ENCODE measurements around the gene TEX9.
"Not testable (repeated sequence)": the region's sequence is repeated elsewhere in the genome, so short reads cannot be mapped to it uniquely, and the experiment has no call there.

The TEX9 gene

GRCh38 chr15:56365075-56365711 lies at the start of gene TEX9:
Gene TEX9 (plus strand): TSS chr15:56365426. CDS start chr15:56365451, 25 bp downstream.
- H3K4me3 ChIP-seq (ENCODE audit: low read length), result peak within 1 kb of the TSS; percentile 65
- DNase-seq (ENCODE audit: low read depth), result peak; percentile 58
- TF ChIP-seq, protein P1, sequence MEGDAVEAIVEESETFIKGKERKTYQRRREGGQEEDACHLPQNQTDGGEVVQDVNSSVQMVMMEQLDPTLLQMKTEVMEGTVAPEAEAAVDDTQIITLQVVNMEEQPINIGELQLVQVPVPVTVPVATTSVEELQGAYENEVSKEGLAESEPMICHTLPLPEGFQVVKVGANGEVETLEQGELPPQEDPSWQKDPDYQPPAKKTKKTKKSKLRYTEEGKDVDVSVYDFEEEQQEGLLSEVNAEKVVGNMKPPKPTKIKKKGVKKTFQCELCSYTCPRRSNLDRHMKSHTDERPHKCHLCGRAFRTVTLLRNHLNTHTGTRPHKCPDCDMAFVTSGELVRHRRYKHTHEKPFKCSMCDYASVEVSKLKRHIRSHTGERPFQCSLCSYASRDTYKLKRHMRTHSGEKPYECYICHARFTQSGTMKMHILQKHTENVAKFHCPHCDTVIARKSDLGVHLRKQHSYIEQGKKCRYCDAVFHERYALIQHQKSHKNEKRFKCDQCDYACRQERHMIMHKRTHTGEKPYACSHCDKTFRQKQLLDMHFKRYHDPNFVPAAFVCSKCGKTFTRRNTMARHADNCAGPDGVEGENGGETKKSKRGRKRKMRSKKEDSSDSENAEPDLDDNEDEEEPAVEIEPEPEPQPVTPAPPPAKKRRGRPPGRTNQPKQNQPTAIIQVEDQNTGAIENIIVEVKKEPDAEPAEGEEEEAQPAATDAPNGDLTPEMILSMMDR (conservative IDR thresholded peaks at IDR 0.05; ENCODE audit: low read depth, low read length), result no peak

- not testable (repeated sequence) for H3K4me3 ChIP-seq (ENCODE audit: low read length)
Measured at GRCh38 chr15:56316561-56316960, 48.7 kb upstream of the TEX9 start.

GRCh38 chr15:56320316-56320715 lies 44.9 kb upstream of the TEX9 start:
- no peak for DNase-seq (ENCODE audit: low read depth)
- TF ChIP-seq, protein P1 (conservative IDR thresholded peaks at IDR 0.05; ENCODE audit: low read depth, low read length), result no peak
- no peak overlapping the region for H3K4me3 ChIP-seq (ENCODE audit: low read length)

More at GRCh38 chr15:56316561-56316960, 48.7 kb upstream of the TEX9 start:
- not testable (repeated sequence) for DNase-seq (ENCODE audit: low read depth)

DNA sequence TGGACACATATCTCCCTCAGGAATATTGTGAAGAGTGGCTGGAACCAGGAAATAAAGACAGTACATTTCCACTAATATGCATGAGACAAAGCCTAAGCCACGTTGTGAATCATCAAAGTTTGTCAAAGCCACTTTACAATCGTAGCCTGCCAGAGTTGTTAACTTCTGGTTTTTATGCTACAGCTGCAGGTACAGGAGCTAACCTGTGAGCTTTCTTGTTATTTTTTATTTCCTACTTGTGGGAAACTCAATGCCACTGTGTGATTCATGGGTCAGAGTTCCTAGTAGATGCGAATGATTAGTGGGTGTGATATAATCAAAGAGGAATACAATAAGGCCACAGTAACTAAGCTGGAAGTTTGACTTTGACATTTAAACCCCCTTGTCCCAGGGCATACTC lies 44.4 kb upstream of the TEX9 start:
- TF ChIP-seq, protein P1 (conservative IDR thresholded peaks at IDR 0.05; ENCODE audit: low read depth, low read length), result no peak
- no peak for DNase-seq (ENCODE audit: low read depth)
- no peak overlapping the region for H3K4me3 ChIP-seq (ENCODE audit: low read length)

GRCh38 chr15:56322444-56322843 lies 42.8 kb upstream of the TEX9 start:
- H3K4me3 ChIP-seq (ENCODE audit: low read length), result no peak overlapping the region
- no peak for DNase-seq (ENCODE audit: low read depth)
- TF ChIP-seq, protein P1 (conservative IDR thresholded peaks at IDR 0.05; ENCODE audit: low read depth, low read length), result no peak

DNA sequence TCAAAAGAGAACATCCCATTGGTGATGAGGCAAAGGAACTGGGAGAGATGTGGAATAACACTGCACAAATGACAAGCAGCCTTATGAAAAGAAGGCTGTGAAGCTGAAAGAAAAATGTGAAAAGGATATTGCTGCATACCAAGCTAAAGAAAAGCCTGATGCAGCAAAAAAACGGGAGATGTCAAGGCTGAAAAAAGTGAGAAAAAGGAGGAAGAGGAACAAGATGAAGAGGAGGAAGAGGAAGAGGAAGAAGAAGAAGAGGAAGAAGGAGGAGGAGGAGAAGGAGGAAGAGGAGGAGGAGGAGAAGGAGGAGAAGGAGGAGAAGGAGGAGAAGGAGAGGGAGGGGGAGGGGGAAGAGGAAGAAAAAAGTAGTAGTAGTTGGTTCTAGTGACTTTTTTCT lies 41.8 kb upstream of the TEX9 start:
- no peak overlapping the region for H3K4me3 ChIP-seq (ENCODE audit: low read length)
- DNase-seq (ENCODE audit: low read depth), result no peak

GRCh38 chr15:56325186-56325585 lies 40.0 kb upstream of the TEX9 start:
- no peak for DNase-seq (ENCODE audit: low read depth)
- TF ChIP-seq, protein P1 (conservative IDR thresholded peaks at IDR 0.05; ENCODE audit: low read depth, low read length), result no peak
- H3K4me3 ChIP-seq (ENCODE audit: low read length), result no peak overlapping the region

More for the DNA sequence above, 41.8 kb upstream of the TEX9 start:
- TF ChIP-seq, protein P1 (conservative IDR thresholded peaks at IDR 0.05; ENCODE audit: low read depth, low read length), result no peak

All from retinal pigment epithelial cell (primary cell).